Neutrophil (primary cell): Measurements from ENCODE around the gene GPSM1.

ENCODE experiments used
- H3K27ac ChIP-seq: fragments of 200-600 bp; sonication (generic); 2 replicates; pipeline ENCODE4 v1.5.1; 2016; ENCODE audit warnings: mild to moderate bottlenecking, moderate library complexity
- H3K27me3 ChIP-seq: fragments of 200-600 bp; sonication (generic); 2 replicates; pipeline ENCODE4 v1.6.0; 2016; ENCODE audit warnings: mild to moderate bottlenecking
- H3K36me3 ChIP-seq: fragments of 200-600 bp; sonication (generic); 2 replicates; pipeline ENCODE4 v1.5.1; 2017
- H3K4me1 ChIP-seq, 2 experiments: fragments of 200-600 bp in 1 of 2; sonication (generic) in 1 of 2; 1 replicate in 1 of 2; 2 replicates in 1 of 2; pipeline versions ENCODE4 v1.5.1 to v1.6.1; 2013 to 2016; ENCODE audit warnings: low read depth in 1 of 2, low read length in 1 of 2, mild to moderate bottlenecking in 1 of 2, moderate library complexity in 1 of 2; ENCODE audit not compliant: control insufficient read depth in 1 of 2, insufficient read depth in 1 of 2
- H3K4me3 ChIP-seq, 2 experiments: fragments of 200-600 bp in 1 of 2; sonication (generic) in 1 of 2; 1 replicate in 1 of 2; 2 replicates in 1 of 2; pipeline ENCODE4 v1.5.1; 2013 to 2016; ENCODE audit warnings: low read depth in 1 of 2, low read length in 1 of 2, mild to moderate bottlenecking in 1 of 2, moderate library complexity in 1 of 2
- H3K9me3 ChIP-seq: fragments of 200-600 bp; sonication (generic); 2 replicates; pipeline ENCODE4 v1.5.1; 2016
- TF ChIP-seq, protein P1 (sequence below): fragments of 200-600 bp; sonication (generic); IDR thresholded peaks from 2 replicates; pipeline ENCODE4 v1.5.1; 2016; ENCODE audit warnings: antibody characterized with exemption

Gene GPSM1

DNA sequence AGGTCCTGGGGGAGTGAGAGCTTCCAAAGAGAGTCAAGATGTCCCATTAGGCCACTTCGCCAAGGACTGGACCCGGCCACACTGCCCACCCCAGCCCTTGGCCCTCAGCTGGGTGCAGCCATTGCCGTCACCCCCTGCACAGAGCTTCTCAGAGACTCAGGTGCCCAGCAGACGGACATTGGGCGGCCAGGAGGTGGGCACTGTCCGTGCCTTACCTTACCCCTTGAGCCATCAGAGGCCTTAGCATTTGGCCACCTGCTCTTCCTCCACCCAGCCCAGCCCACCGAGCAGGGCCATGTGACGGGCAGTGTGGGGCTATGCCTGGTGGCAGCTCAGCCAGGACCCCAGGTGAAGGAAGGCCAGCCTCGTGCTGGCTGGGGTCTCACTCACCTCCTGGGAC lies 39.5 kb downstream of the GPSM1 start:
- H3K4me1 ChIP-seq, result peaks cover 30 to 39% of the 10 kb centered on the region in 2 experiments
- no peaks in the 10 kb centered on the region for H3K9me3 ChIP-seq
- no peak overlapping the region for H3K4me3 ChIP-seq
- TF ChIP-seq, protein P1, sequence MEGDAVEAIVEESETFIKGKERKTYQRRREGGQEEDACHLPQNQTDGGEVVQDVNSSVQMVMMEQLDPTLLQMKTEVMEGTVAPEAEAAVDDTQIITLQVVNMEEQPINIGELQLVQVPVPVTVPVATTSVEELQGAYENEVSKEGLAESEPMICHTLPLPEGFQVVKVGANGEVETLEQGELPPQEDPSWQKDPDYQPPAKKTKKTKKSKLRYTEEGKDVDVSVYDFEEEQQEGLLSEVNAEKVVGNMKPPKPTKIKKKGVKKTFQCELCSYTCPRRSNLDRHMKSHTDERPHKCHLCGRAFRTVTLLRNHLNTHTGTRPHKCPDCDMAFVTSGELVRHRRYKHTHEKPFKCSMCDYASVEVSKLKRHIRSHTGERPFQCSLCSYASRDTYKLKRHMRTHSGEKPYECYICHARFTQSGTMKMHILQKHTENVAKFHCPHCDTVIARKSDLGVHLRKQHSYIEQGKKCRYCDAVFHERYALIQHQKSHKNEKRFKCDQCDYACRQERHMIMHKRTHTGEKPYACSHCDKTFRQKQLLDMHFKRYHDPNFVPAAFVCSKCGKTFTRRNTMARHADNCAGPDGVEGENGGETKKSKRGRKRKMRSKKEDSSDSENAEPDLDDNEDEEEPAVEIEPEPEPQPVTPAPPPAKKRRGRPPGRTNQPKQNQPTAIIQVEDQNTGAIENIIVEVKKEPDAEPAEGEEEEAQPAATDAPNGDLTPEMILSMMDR, result no peak
- H3K27ac ChIP-seq, result peak overlapping the region; percentile 84
- H3K36me3 ChIP-seq, result peaks cover 19% of the 10 kb centered on the region
- H3K27me3 ChIP-seq, result no peaks in the 10 kb centered on the region

DNA sequence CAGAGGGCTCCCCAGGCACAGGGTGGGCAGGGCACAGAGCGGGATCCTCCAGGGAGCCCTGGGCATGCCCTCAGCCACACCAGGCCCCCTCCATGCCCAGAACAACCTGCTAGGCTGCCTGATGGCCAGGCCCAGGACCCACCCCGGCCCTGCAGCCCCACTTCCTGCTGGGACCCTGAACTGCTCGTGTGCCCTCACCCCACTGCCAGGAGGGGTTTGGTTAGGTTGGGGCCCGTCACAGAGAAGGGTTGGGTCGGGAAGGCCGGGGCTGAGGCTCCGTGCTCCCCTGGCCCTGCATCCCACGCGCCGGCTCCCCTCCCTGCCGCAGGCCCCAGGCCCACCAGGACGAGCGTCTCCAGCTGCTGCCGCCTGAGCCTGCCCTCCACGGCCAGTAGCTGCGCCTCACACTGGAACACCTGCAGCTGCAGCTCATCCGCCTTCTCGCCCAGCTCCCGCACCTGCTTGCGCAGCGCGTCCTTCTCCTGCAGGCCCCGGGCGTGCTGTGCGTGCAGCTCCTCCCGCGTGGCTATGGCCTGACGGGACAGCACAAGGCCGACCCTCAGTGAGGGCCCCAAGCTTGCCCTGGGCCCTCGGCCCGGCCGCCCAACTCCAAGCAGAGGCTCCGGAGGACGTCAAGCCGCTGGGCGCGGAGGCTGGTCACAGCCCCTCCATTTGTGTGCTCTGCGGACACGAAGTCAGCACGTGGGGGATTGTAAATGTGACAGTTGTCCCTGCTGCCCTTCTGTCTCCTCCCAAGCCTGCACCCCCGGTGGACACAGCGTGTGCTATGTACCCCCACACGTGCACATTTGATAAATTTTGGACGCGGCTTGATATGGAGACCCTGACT lies 40.2 kb downstream of the GPSM1 start:
- H3K27ac ChIP-seq, result no peak overlapping the region
- TF ChIP-seq, protein P1, result no peak
- H3K27me3 ChIP-seq, result no peaks in the 10 kb centered on the region
- peaks cover 35 to 46% of the 10 kb centered on the region in 2 experiments for H3K4me1 ChIP-seq
- peaks cover 19% of the 10 kb centered on the region for H3K36me3 ChIP-seq
- no peaks in the 10 kb centered on the region for H3K9me3 ChIP-seq
- H3K4me3 ChIP-seq, result no peak overlapping the region

DNA sequence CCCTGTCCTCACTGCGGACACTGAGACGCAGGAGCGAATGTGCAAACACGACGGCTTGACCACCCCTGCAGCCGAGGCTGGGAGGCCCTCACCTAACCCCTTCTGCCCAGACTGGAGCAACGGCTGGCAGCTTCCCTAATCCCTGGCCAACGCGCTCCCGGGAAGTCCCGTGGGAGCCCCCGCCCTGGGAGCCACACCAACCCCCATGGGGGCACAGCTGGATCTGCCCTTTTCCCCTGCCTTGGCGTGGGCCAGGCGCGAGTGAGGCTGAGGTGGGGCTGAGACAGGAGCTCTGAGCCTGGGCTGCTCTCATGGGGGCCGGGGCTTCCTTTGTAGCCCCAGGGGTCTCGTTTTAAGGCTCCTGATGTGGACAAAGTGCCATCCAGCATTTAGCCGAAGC lies 40.9 kb downstream of the GPSM1 start:
- Histone ChIP-seq H3K36me3 (peaks cover 19% of the 10 kb centered on the region), H3K27ac (no peak overlapping the region), H3K4me3 (no peak overlapping the region), H3K4me1 (peaks cover 42 to 47% of the 10 kb centered on the region in 2 experiments), H3K9me3 (no peaks in the 10 kb centered on the region), H3K27me3 (no peaks in the 10 kb centered on the region)
- TF ChIP-seq, protein P1, result no peak

DNA sequence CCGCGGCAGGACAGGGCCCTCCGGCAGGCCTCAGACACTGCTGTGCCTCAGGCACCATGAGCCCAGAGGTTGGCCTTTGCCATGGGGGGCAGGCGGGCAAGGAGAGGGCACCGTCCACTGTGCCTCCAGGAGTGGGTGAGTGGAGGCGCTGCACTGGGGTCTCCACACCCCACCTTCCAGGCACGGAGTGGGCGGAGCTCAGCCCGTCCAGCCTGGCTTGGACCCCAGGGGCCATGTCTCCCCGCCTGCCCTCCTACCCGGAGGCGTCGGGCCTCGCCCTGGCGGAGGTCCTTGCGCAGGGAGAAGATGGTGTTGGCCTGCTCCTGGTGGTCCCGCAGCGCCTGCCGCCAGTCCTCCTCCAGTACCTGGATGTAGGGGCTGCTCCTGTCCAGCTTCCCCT lies 42.7 kb downstream of the GPSM1 start:
- Histone ChIP-seq H3K4me1 (peaks cover 38 to 39% of the 10 kb centered on the region in 2 experiments), H3K9me3 (no peaks in the 10 kb centered on the region), H3K27ac (no peak overlapping the region), H3K36me3 (peaks cover 19% of the 10 kb centered on the region), H3K4me3 (no peak overlapping the region), H3K27me3 (no peaks in the 10 kb centered on the region)
- TF ChIP-seq, protein P1, result no peak

DNA sequence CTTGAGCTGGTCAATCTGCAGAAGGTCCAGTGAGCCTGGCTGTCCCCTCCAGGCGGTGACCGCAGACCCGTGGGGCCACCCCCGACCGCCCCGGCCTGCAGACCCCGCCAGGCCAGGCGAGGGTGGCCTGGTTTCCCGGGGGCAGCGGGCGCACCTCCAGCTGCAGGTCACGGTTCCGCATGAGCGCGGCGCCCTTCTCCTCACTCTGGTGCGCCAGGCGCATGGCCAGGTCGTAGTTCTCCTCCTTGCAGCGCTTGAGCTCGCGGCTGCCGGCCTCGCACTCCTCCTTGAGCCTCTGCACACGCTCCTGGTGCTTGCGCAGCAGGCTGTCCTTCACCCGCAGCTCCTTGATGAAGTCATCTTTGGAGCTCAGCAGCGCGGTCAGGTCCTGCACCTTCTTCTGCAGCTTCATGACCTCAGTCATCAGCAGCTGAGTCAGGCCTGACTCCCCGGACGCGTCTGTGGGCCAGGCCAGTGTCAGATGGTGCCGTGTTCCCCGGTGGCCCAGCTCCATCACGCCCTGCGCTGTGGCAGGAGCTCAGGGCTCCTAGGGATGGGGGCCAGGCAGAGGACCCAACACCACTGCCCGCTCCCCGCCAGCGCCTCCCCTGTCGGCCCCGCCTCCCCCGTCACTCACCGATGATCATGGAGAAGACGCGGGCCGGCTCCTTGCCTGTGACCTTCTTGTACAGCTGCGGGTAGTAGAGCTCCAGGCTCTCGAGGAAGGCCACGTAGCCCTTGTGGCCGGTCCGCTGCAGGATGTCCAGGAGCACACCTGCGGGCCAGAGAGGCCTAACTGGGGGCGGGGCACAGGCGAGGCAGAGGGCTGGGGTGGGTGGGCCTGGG lies 43.6 kb downstream of the GPSM1 start:
- Histone ChIP-seq H3K4me3 (no peak overlapping the region), H3K27me3 (no peaks in the 10 kb centered on the region), H3K4me1 (peaks cover 29 to 30% of the 10 kb centered on the region in 2 experiments), H3K36me3 (peaks cover 19% of the 10 kb centered on the region), H3K27ac (no peak overlapping the region), H3K9me3 (no peaks in the 10 kb centered on the region)
- TF ChIP-seq, protein P1, result no peak
